Measurements from ENCODE around the gene FAM20A.

DNA sequence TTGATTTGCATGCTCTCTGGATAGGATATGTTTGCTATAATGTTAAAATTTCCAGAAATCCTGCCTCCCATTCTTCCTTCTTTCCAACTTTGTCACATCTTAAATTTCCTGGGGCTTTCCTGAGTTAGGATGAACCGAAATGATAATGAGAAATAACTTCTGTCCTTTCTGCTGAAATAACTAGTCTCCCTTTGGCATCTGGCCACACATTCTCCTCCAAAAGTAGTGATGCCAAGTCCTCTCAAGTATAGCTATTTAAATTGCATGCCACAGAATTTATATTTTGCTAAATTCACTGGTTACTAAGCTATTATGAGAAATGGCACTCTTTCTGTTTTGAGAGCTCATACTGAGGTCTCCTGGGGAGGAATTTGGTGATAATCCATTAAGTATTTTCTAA, 30.6 kb downstream of the FAM20A start:
- TF ChIP-seq, protein P1, sequence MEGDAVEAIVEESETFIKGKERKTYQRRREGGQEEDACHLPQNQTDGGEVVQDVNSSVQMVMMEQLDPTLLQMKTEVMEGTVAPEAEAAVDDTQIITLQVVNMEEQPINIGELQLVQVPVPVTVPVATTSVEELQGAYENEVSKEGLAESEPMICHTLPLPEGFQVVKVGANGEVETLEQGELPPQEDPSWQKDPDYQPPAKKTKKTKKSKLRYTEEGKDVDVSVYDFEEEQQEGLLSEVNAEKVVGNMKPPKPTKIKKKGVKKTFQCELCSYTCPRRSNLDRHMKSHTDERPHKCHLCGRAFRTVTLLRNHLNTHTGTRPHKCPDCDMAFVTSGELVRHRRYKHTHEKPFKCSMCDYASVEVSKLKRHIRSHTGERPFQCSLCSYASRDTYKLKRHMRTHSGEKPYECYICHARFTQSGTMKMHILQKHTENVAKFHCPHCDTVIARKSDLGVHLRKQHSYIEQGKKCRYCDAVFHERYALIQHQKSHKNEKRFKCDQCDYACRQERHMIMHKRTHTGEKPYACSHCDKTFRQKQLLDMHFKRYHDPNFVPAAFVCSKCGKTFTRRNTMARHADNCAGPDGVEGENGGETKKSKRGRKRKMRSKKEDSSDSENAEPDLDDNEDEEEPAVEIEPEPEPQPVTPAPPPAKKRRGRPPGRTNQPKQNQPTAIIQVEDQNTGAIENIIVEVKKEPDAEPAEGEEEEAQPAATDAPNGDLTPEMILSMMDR (IDR thresholded peaks at IDR 0.05; ENCODE audit: low read length), result no peak
- no peak for TF ChIP-seq EZH2 (IDR thresholded peaks at IDR 0.05; ENCODE audit: borderline replicate concordance, low read length)

Measured in OCI-LY1 (cell line).